ENCODE measurements around the gene ABCG1. TPM values are rescaled to one million over a fixed set of nuclear protein-coding genes. Genes with fewer than 3 reads are reported as not detected.

ABCG1 gene
- total RNA-seq, 4 donors from 2014 or later: 3.4 to 43.3 (median 10.3) TPM

- Histone ChIP-seq H3K4me3 (no peak overlapping the region), H3K36me3 (no peaks in the 10 kb centered on the region), H3K4me1 (peaks cover 0 to 3% of the 10 kb centered on the region in 2 donors), H3K27me3 (no peaks in the 10 kb centered on the region), H3K27ac (no peak overlapping the region), H3K9me3 (no peaks in the 10 kb centered on the region)
- DNase-seq: no peak
- in situ Hi-C loops (cut with MboI; ENCODE audit: low sequenced_read_pairs in 4 of 4): loop anchor here in 1 of 4 donors (25.0 kb wide), 1 partner anchor 495 kb away; no protein-coding TSS in a partner anchor
- no peak for TF ChIP-seq CTCF (IDR thresholded peaks at IDR 0.05 in 4 of 5, conservative IDR thresholded peaks at IDR 0.05 in 1 of 5)
- no peak for TF ChIP-seq POLR2A (IDR thresholded peaks at IDR 0.05)
- intact Hi-C loops (cut with DNase I; ENCODE audit: low total_unique reads): no loop called here
- ATAC-seq: no peak
Measured at GRCh38 chr21:42316891-42317290, 98.0 kb downstream of the ABCG1 start.

- no peak overlapping the region for H3K27ac ChIP-seq
- intact Hi-C loops (cut with DNase I; ENCODE audit: low total_unique reads): no loop called here
- no peaks in the 10 kb centered on the region for H3K9me3 ChIP-seq
- H3K4me3 ChIP-seq: no peak overlapping the region
- no peak for DNase-seq
- no peaks in the 10 kb centered on the region for H3K27me3 ChIP-seq
- ATAC-seq: no peak
- in situ Hi-C loops (cut with MboI; ENCODE audit: low sequenced_read_pairs in 4 of 4): loop anchor here in 1 of 4 donors (25.0 kb wide), 1 partner anchor 495 kb away; no protein-coding TSS in a partner anchor
- H3K4me1 ChIP-seq: peaks cover 0 to 3% of the 10 kb centered on the region in 2 donors
- TF ChIP-seq POLR2A (IDR thresholded peaks at IDR 0.05) (no peak), CTCF (IDR thresholded peaks at IDR 0.05 in 4 of 5, conservative IDR thresholded peaks at IDR 0.05 in 1 of 5) (no peak)
- no peaks in the 10 kb centered on the region for H3K36me3 ChIP-seq
Measured at GRCh38 chr21:42317341-42317741, 98.4 kb downstream of the ABCG1 start.

GRCh38 chr21:42317826-42318746 is 99.1 kb downstream of the ABCG1 start:
- intact Hi-C loops (cut with DNase I; ENCODE audit: low total_unique reads) (no loop called here), in situ Hi-C loops (cut with MboI; ENCODE audit: low sequenced_read_pairs in 4 of 4) (loop anchor here in 1 of 4 donors (25.0 kb wide), 1 partner anchor 494 kb away; no protein-coding TSS in a partner anchor)
- H3K4me1 ChIP-seq: peaks cover 0 to 3% of the 10 kb centered on the region in 2 donors

GRCh38 chr21:42319376-42319775 is 100.4 kb downstream of the ABCG1 start:
- H3K9me3 ChIP-seq: no peaks in the 10 kb centered on the region
- in situ Hi-C loops (cut with MboI; ENCODE audit: low sequenced_read_pairs in 4 of 4) (loop anchor here in 1 of 4 donors (25.0 kb wide), 1 partner anchor 493 kb away; no protein-coding TSS in a partner anchor), intact Hi-C loops (cut with DNase I; ENCODE audit: low total_unique reads) (no loop called here)
- H3K36me3 ChIP-seq: no peaks in the 10 kb centered on the region
- no peaks in the 10 kb centered on the region for H3K4me1 ChIP-seq
- no peak overlapping the region for H3K27ac ChIP-seq
- TF ChIP-seq POLR2A (IDR thresholded peaks at IDR 0.05): no peak
- no peak for TF ChIP-seq CTCF (IDR thresholded peaks at IDR 0.05 in 4 of 5, conservative IDR thresholded peaks at IDR 0.05 in 1 of 5)
- H3K27me3 ChIP-seq: no peaks in the 10 kb centered on the region
- DNase-seq (no peak), ATAC-seq (no peak)
- H3K4me3 ChIP-seq: no peak overlapping the region

More at GRCh38 chr21:42317826-42318746, 99.1 kb downstream of the ABCG1 start:
- no peaks in the 10 kb centered on the region for H3K9me3 ChIP-seq
- no peaks in the 10 kb centered on the region for H3K36me3 ChIP-seq
- no peaks in the 10 kb centered on the region for H3K27me3 ChIP-seq
- no peak for DNase-seq
- H3K4me3 ChIP-seq: no peak overlapping the region
- TF ChIP-seq CTCF (IDR thresholded peaks at IDR 0.05 in 4 of 5, conservative IDR thresholded peaks at IDR 0.05 in 1 of 5): no peak
- no peak for TF ChIP-seq POLR2A (IDR thresholded peaks at IDR 0.05)
- no peak for ATAC-seq
- H3K27ac ChIP-seq: no peak overlapping the region
